ENCODE results near the gene UBA1. TPM values are rescaled to one million over a fixed set of nuclear protein-coding genes. Genes with fewer than 3 reads are reported as not detected.
A peak's percentile ranks its signal among the peaks of the same experiment; 100 is the strongest.

The UBA1 gene
- total and polyA plus RNA-seq, 9 donors = 90.0 to 196 (median 155) TPM

DNA sequence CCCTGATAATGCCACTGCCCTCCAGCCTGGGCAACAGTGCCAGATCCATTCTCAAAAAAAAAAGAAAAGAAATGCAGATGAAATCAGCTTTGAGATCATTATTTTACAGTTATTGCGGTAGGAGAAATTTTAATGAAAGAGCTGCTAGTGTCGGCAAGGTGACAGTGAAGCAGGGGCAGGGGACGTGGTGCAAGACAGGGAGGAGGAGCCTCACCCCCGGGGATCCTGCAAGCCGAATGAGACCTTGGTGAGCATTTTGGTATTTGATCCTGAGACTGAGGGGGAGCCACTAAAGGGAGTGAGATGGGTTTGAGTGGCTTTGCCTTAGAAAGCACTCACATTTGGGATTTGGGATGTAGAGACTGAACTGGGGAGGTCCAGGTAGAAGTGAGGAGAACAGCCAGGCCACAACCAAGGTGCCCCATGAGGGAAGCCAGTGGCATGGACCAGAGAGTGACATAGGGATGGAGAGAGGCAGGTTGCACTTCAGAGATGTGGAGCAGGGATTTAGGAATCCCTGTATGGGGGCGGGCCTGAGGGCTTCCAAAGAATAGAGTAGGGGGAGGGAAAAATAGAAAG lies 25.0 kb upstream of the UBA1 start:
- TF ChIP-seq POLR2A (IDR thresholded peaks at IDR 0.05) (no peak), EP300 (IDR thresholded peaks at IDR 0.05) (no peak)
- TF ChIP-seq, protein P1, sequence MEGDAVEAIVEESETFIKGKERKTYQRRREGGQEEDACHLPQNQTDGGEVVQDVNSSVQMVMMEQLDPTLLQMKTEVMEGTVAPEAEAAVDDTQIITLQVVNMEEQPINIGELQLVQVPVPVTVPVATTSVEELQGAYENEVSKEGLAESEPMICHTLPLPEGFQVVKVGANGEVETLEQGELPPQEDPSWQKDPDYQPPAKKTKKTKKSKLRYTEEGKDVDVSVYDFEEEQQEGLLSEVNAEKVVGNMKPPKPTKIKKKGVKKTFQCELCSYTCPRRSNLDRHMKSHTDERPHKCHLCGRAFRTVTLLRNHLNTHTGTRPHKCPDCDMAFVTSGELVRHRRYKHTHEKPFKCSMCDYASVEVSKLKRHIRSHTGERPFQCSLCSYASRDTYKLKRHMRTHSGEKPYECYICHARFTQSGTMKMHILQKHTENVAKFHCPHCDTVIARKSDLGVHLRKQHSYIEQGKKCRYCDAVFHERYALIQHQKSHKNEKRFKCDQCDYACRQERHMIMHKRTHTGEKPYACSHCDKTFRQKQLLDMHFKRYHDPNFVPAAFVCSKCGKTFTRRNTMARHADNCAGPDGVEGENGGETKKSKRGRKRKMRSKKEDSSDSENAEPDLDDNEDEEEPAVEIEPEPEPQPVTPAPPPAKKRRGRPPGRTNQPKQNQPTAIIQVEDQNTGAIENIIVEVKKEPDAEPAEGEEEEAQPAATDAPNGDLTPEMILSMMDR (IDR thresholded peaks at IDR 0.05) = no peak
- 79 to 83% (median 80%) methylated on average over 6 of the region's 6 CpGs for WGBS, 3 donors
- DNase-seq = peak in 1 of 5 donors; percentile 13

DNA sequence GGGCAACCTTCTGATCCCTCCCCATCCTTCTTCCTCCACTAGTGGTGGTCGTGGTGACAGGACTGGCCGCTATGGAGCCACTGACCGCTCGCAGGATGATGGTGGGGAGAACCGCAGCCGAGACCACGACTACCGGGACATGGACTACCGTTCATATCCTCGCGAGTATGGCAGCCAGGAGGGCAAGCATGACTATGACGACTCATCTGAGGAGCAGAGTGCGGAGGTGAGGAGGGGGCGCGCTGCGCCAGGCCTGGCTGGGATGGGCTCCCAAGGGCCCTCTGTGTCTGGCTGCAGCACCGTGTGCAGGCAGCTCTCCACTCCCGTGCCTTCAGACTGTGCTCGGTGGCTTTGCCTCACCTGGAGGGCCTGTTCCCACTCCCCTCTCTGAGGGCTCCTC lies 24.4 kb upstream of the UBA1 start:
- Histone ChIP-seq H3K36me3 (no peaks in the 10 kb centered on the region), H3K4me3 (no peak overlapping the region), H3K27me3 (no peaks in the 10 kb centered on the region), H3K9me3 (no peaks in the 10 kb centered on the region), H3K4me1 (ENCODE audit: insufficient read depth) (no peaks in the 10 kb centered on the region), H3K27ac (no peak overlapping the region)
- 91 to 93% (median 92%) methylated on average over 19 of the region's 19 CpGs for WGBS, 3 donors
- TF ChIP-seq, protein P1 (IDR thresholded peaks at IDR 0.05) = no peak
- TF ChIP-seq EP300 (IDR thresholded peaks at IDR 0.05) = no peak
- no peak for TF ChIP-seq POLR2A (IDR thresholded peaks at IDR 0.05)
- intact Hi-C loops (cut with DNase I) = no loop called here
- peak in 1 of 5 donors; percentile 25 for DNase-seq

More for the DNA sequence above, 25.0 kb upstream of the UBA1 start:
- Histone ChIP-seq H3K27ac (no peak overlapping the region), H3K9me3 (no peaks in the 10 kb centered on the region), H3K4me3 (no peak overlapping the region), H3K36me3 (no peaks in the 10 kb centered on the region), H3K27me3 (no peaks in the 10 kb centered on the region), H3K4me1 (ENCODE audit: insufficient read depth) (no peaks in the 10 kb centered on the region)
- intact Hi-C loops (cut with DNase I) = no loop called here

DNA sequence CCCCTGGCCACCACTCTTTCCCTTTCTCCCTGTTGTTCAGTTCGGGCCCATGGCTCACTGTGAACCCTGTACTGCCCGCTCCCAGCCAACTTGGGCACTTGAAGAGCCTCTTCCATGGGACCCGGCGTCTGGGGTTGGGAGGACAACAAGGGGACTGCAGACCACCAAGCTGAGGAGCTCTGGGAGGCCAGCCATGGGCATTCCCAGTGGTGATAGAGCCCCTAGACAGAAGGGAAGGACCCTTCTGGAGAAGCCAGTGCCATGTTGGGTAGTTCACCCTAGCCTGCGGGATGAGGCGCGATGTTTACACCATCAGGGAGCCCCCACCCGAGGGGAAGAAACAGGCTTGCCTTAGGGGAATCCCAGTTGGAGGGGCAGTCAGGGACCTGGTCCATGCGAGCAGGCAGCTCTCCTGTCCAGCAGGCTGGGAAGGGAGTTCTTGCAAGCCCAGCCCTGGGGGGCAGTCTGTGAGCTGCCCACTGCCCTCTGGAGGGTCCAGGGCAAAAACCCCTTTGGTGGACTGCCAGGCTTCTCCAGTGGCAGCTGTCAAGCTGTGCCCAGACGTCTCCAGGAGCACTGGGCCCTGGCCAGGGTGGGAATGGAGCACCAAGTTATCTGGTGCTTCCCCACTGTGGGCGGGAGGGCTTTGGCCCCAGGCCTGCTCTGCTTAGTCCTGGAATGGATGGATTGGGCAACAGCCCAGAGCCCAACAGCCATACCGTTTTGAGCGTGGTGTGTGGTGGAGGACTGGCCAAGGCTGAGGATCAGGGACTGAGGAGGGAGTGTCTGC lies 23.7 kb upstream of the UBA1 start:
- 56 to 65% (median 58%) methylated on average over 13 of the region's 13 CpGs for WGBS, 3 donors
- intact Hi-C loops (cut with DNase I) = no loop called here
- H3K4me3 ChIP-seq = no peak overlapping the region
- no peaks in the 10 kb centered on the region for H3K9me3 ChIP-seq
- peak in 1 of 5 donors; percentile 62 for DNase-seq
- H3K4me1 ChIP-seq (ENCODE audit: insufficient read depth) = no peaks in the 10 kb centered on the region
- H3K36me3 ChIP-seq = no peaks in the 10 kb centered on the region
- TF ChIP-seq EP300 (IDR thresholded peaks at IDR 0.05) (no peak), POLR2A (IDR thresholded peaks at IDR 0.05) (no peak)
- TF ChIP-seq, protein P1 (IDR thresholded peaks at IDR 0.05) = no peak
- no peak overlapping the region for H3K27ac ChIP-seq
- no peaks in the 10 kb centered on the region for H3K27me3 ChIP-seq

DNA sequence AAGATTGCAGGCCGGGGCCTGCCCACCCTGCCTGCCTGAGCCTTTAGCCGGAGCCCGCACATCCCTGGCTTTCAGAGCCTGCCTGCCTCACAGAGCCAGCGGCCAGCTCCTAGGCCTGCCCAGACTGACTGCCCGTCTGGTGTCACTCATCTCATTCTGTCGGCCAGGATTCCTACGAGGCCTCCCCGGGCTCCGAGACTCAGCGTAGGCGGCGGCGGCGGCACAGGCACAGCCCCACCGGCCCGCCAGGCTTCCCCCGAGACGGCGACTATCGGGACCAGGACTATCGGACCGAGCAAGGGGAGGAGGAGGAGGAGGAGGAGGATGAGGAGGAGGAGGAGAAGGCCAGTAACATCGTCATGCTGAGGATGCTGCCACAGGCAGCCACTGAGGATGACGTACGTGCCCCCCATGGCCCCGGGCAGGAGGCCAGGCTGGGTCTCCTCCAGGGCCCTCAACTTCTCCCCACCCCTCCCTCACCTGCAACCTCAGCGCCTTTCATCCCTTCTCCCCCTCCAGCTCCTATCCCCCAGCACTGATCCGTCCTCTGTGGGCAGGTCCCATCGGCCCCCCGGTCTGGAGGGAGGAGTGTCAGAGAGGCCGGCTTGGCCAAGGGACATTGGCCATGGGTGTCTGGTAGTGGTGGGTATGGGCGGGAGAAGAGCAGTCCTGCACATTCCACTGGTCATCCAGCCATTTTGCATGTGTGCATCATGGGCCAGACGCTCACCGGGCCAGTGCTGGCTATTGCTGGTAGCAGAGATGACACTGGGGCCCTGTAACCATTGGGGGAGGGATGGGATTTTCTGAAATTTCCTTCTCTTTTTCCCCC lies 22.6 kb upstream of the UBA1 start:
- Histone ChIP-seq H3K4me1 (ENCODE audit: insufficient read depth) (no peaks in the 10 kb centered on the region), H3K4me3 (no peak overlapping the region), H3K27ac (no peak overlapping the region), H3K27me3 (no peaks in the 10 kb centered on the region), H3K36me3 (no peaks in the 10 kb centered on the region), H3K9me3 (no peaks in the 10 kb centered on the region)
- intact Hi-C loops (cut with DNase I) = no loop called here
- peak in 1 of 5 donors; percentile 25 for DNase-seq
- 78 to 89% (median 80%) methylated on average over 34 of the region's 34 CpGs for WGBS, 3 donors
- no peak for TF ChIP-seq EP300 (IDR thresholded peaks at IDR 0.05)
- TF ChIP-seq, protein P1 (IDR thresholded peaks at IDR 0.05) = no peak
- no peak for TF ChIP-seq POLR2A (IDR thresholded peaks at IDR 0.05)
